ENCODE results near the gene SMAGP. TPM values are rescaled to one million over a fixed set of nuclear protein-coding genes. Genes with fewer than 3 reads are reported as not detected.

Gene SMAGP
- total RNA-seq, 1 donor, result 5.2 TPM

- no peak for DNase-seq (ENCODE audit: low read depth)
- no peak for TF ChIP-seq CTCF (IDR thresholded peaks at IDR 0.05; ENCODE audit: insufficient read depth, low read depth, low read length)
- H3K4me3 ChIP-seq (ENCODE audit: low read depth, low read length), result no peak overlapping the region
These were observed 69.4 kb downstream of the SMAGP start for GRCh38 chr12:51200806-51201205.

- no peak for TF ChIP-seq CTCF (IDR thresholded peaks at IDR 0.05; ENCODE audit: insufficient read depth, low read depth, low read length)
- H3K4me3 ChIP-seq (ENCODE audit: low read depth, low read length), result no peak overlapping the region
- no peak for DNase-seq (ENCODE audit: low read depth)
These were observed 70.1 kb downstream of the SMAGP start for GRCh38 chr12:51200156-51200555.

GRCh38 chr12:51199366-51199945 is 70.8 kb downstream of the SMAGP start:
- no peak overlapping the region for H3K4me3 ChIP-seq (ENCODE audit: low read depth, low read length)
- no peak for TF ChIP-seq CTCF (IDR thresholded peaks at IDR 0.05; ENCODE audit: insufficient read depth, low read depth, low read length)

GRCh38 chr12:51198568-51199365 is 71.4 kb downstream of the SMAGP start:
- DNase-seq (ENCODE audit: low read depth), result no peak
- no peak for TF ChIP-seq CTCF (IDR thresholded peaks at IDR 0.05; ENCODE audit: insufficient read depth, low read depth, low read length)
- H3K4me3 ChIP-seq (ENCODE audit: low read depth, low read length), result no peak overlapping the region

More at GRCh38 chr12:51199366-51199945, 70.8 kb downstream of the SMAGP start:
- DNase-seq (ENCODE audit: low read depth), result no peak

- no peak for DNase-seq (ENCODE audit: low read depth)
- H3K4me3 ChIP-seq (ENCODE audit: low read depth, low read length), result no peak overlapping the region
- no peak for TF ChIP-seq CTCF (IDR thresholded peaks at IDR 0.05; ENCODE audit: insufficient read depth, low read depth, low read length)
These were observed 72.3 kb downstream of the SMAGP start for GRCh38 chr12:51197736-51198567.

GRCh38 chr12:51196547-51196946 is 73.7 kb downstream of the SMAGP start:
- TF ChIP-seq CTCF (IDR thresholded peaks at IDR 0.05; ENCODE audit: insufficient read depth, low read depth, low read length), result no peak
- no peak for DNase-seq (ENCODE audit: low read depth)
- H3K4me3 ChIP-seq (ENCODE audit: low read depth, low read length), result no peak overlapping the region

Data from fibroblast of villous mesenchyme (primary cell).